ENCODE measurements around the gene VAMP4.
A peak's percentile ranks its signal among the peaks of the same experiment; 100 is the strongest.

VAMP4 gene

GRCh38 chr1:171683870-171684269 lies 58.0 kb downstream of the VAMP4 start:
- Histone ChIP-seq H3K27ac (ENCODE audit: insufficient read depth in 1 of 2, low read depth in 1 of 2, low read length in 2 of 2, poor library complexity in 1 of 2, severe bottlenecking in 2 of 2) (no peak overlapping the region), H3K36me3 (ENCODE audit: control insufficient read depth in 4 of 4, insufficient read depth in 4 of 4, low read length in 3 of 4) (no peaks in the 10 kb centered on the region), H3K9me3 (ENCODE audit: control extremely low read depth in 1 of 5, control insufficient read depth in 4 of 5, insufficient read depth in 2 of 5, low read depth in 1 of 5, low read length in 4 of 5) (no peaks in the 10 kb centered on the region), H3K4me1 (ENCODE audit: control extremely low read depth in 1 of 4, control insufficient read depth in 4 of 4, insufficient read depth in 4 of 4, low read length in 3 of 4) (peaks cover 0 to 4% (median 1%) of the 10 kb centered on the region in 4 experiments), H3K4me3 (ENCODE audit: control insufficient read depth in 1 of 7, extremely low read depth in 1 of 7, insufficient read depth in 4 of 7, low read depth in 2 of 7, low read length in 6 of 7) (no peak overlapping the region), H3K27me3 (replicated peaks in 2 of 5; ENCODE audit: control insufficient read depth in 4 of 5, insufficient read depth in 5 of 5, low read length in 4 of 5) (no peaks in the 10 kb centered on the region)
- POLR2A ChIA-PET: no interaction called here
- 31% methylated on average over 5 of the region's 8 CpGs for WGBS (ENCODE audit: insufficient coverage)
- CTCF ChIA-PET: interaction anchor here (1.3 kb wide), 1 partner anchor 39 kb away, joined by 4 read pairs; no protein-coding TSS in a partner anchor
- peak; percentile 41 to 80 (median 56) for DNase-seq

DNA sequence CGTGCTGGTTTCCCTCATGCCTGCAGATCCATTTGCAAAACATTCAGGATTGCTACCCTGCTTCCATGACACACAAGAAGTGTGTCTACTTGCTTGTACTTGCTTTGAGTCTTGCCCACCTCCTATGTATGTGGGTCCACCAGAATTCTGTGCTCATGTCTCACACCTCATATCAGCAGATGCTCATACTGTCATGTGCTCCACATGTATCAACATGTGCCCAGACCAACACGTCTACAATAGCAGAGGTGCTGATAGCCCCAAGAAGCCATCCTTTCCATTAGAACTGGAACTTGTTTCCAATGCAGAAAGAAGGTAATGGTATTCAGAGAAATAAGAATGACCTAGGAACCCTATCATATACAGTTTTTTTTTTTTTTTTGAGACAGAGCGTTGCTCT lies 61.5 kb downstream of the VAMP4 start:
- DNase-seq: no peak
- Histone ChIP-seq H3K4me1 (ENCODE audit: control extremely low read depth in 1 of 4, control insufficient read depth in 4 of 4, insufficient read depth in 4 of 4, low read length in 3 of 4) (peaks cover 0 to 4% (median 1%) of the 10 kb centered on the region in 4 experiments), H3K27me3 (replicated peaks in 2 of 5; ENCODE audit: control insufficient read depth in 4 of 5, insufficient read depth in 5 of 5, low read length in 4 of 5) (no peaks in the 10 kb centered on the region), H3K4me3 (ENCODE audit: control insufficient read depth in 1 of 7, extremely low read depth in 1 of 7, insufficient read depth in 4 of 7, low read depth in 2 of 7, low read length in 6 of 7) (no peak overlapping the region), H3K27ac (ENCODE audit: insufficient read depth in 1 of 2, low read depth in 1 of 2, low read length in 2 of 2, poor library complexity in 1 of 2, severe bottlenecking in 2 of 2) (no peak overlapping the region), H3K9me3 (ENCODE audit: control extremely low read depth in 1 of 5, control insufficient read depth in 4 of 5, insufficient read depth in 2 of 5, low read depth in 1 of 5, low read length in 4 of 5) (no peaks in the 10 kb centered on the region), H3K36me3 (ENCODE audit: control insufficient read depth in 4 of 4, insufficient read depth in 4 of 4, low read length in 3 of 4) (no peaks in the 10 kb centered on the region)
- CTCF ChIA-PET: no interaction called here
- WGBS (ENCODE audit: insufficient coverage): 100% methylated on average over 2 of the region's 3 CpGs
- POLR2A ChIA-PET: no interaction called here

- WGBS (ENCODE audit: insufficient coverage): no CpG with 5 or more reads among the region's 2 CpGs
- no peaks in the 10 kb centered on the region for H3K36me3 ChIP-seq (ENCODE audit: control insufficient read depth in 4 of 4, insufficient read depth in 4 of 4, low read length in 3 of 4)
- DNase-seq: no peak
- no peaks in the 10 kb centered on the region for H3K9me3 ChIP-seq (ENCODE audit: control extremely low read depth in 1 of 5, control insufficient read depth in 4 of 5, insufficient read depth in 2 of 5, low read depth in 1 of 5, low read length in 4 of 5)
- H3K4me3 ChIP-seq (ENCODE audit: control insufficient read depth in 1 of 7, extremely low read depth in 1 of 7, insufficient read depth in 4 of 7, low read depth in 2 of 7, low read length in 6 of 7): no peak overlapping the region
- H3K4me1 ChIP-seq (ENCODE audit: control extremely low read depth in 1 of 4, control insufficient read depth in 4 of 4, insufficient read depth in 4 of 4, low read length in 3 of 4): no peaks in the 10 kb centered on the region
- no peaks in the 10 kb centered on the region for H3K27me3 ChIP-seq (replicated peaks in 2 of 5; ENCODE audit: control insufficient read depth in 4 of 5, insufficient read depth in 5 of 5, low read length in 4 of 5)
- POLR2A ChIA-PET: no interaction called here
- no peak overlapping the region for H3K27ac ChIP-seq (ENCODE audit: insufficient read depth in 1 of 2, low read depth in 1 of 2, low read length in 2 of 2, poor library complexity in 1 of 2, severe bottlenecking in 2 of 2)
- CTCF ChIA-PET: no interaction called here
These were observed 65.0 kb downstream of the VAMP4 start for GRCh38 chr1:171676823-171677222.

GRCh38 chr1:171674431-171675405 lies 67.1 kb downstream of the VAMP4 start:
- POLR2A ChIA-PET: no interaction called here
- Histone ChIP-seq H3K9me3 (ENCODE audit: control extremely low read depth in 1 of 5, control insufficient read depth in 4 of 5, insufficient read depth in 2 of 5, low read depth in 1 of 5, low read length in 4 of 5) (no peaks in the 10 kb centered on the region), H3K36me3 (ENCODE audit: control insufficient read depth in 4 of 4, insufficient read depth in 4 of 4, low read length in 3 of 4) (no peaks in the 10 kb centered on the region), H3K4me1 (ENCODE audit: control extremely low read depth in 1 of 4, control insufficient read depth in 4 of 4, insufficient read depth in 4 of 4, low read length in 3 of 4) (no peaks in the 10 kb centered on the region), H3K27me3 (replicated peaks in 2 of 5; ENCODE audit: control insufficient read depth in 4 of 5, insufficient read depth in 5 of 5, low read length in 4 of 5) (no peaks in the 10 kb centered on the region), H3K4me3 (ENCODE audit: control insufficient read depth in 1 of 7, extremely low read depth in 1 of 7, insufficient read depth in 4 of 7, low read depth in 2 of 7, low read length in 6 of 7) (no peak overlapping the region), H3K27ac (ENCODE audit: insufficient read depth in 1 of 2, low read depth in 1 of 2, low read length in 2 of 2, poor library complexity in 1 of 2, severe bottlenecking in 2 of 2) (no peak overlapping the region)
- DNase-seq: no peak
- CTCF ChIA-PET: interaction anchor here (1.0 kb wide), 1 partner anchor 19 kb away, joined by 3 read pairs; no protein-coding TSS in a partner anchor
- 92% methylated on average over 2 of the region's 3 CpGs for WGBS (ENCODE audit: insufficient coverage)

- Histone ChIP-seq H3K9me3 (ENCODE audit: control extremely low read depth in 1 of 5, control insufficient read depth in 4 of 5, insufficient read depth in 2 of 5, low read depth in 1 of 5, low read length in 4 of 5) (no peaks in the 10 kb centered on the region), H3K27me3 (replicated peaks in 2 of 5; ENCODE audit: control insufficient read depth in 4 of 5, insufficient read depth in 5 of 5, low read length in 4 of 5) (no peaks in the 10 kb centered on the region), H3K36me3 (ENCODE audit: control insufficient read depth in 4 of 4, insufficient read depth in 4 of 4, low read length in 3 of 4) (no peaks in the 10 kb centered on the region), H3K4me1 (ENCODE audit: control extremely low read depth in 1 of 4, control insufficient read depth in 4 of 4, insufficient read depth in 4 of 4, low read length in 3 of 4) (no peaks in the 10 kb centered on the region), H3K27ac (ENCODE audit: insufficient read depth in 1 of 2, low read depth in 1 of 2, low read length in 2 of 2, poor library complexity in 1 of 2, severe bottlenecking in 2 of 2) (no peak overlapping the region), H3K4me3 (ENCODE audit: control insufficient read depth in 1 of 7, extremely low read depth in 1 of 7, insufficient read depth in 4 of 7, low read depth in 2 of 7, low read length in 6 of 7) (no peak overlapping the region)
- ChIA-PET POLR2A (no interaction called here), CTCF (no interaction called here)
- DNase-seq: no peak
- 98% methylated on average over 28 of the region's 28 CpGs for WGBS (ENCODE audit: insufficient coverage)
These were observed 71.1 kb downstream of the VAMP4 start for GRCh38 chr1:171670739-171671138.

DNA sequence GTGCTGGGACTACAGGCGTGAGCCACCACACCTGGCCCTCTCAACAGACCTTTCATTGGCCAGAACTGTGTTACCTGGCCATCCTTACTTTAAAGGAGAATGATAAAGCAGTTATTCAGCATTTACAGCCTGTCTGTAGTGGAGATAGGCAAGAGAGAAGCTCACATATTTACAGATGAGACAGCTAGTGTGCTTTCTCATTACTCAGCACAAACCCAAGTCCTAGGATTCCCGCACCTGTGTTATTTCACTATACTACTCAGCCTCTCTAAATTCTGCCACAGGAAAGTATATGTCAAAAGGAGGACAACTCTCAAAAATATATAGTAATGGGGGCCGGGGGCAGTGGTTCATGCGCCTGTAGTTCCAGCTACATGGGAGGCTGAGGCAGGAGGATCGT lies 73.5 kb downstream of the VAMP4 start:
- H3K9me3 ChIP-seq (ENCODE audit: control extremely low read depth in 1 of 5, control insufficient read depth in 4 of 5, insufficient read depth in 2 of 5, low read depth in 1 of 5, low read length in 4 of 5): no peaks in the 10 kb centered on the region
- peaks cover 0 to 15% (median 5%) of the 10 kb centered on the region in 4 experiments for H3K4me1 ChIP-seq (ENCODE audit: control extremely low read depth in 1 of 4, control insufficient read depth in 4 of 4, insufficient read depth in 4 of 4, low read length in 3 of 4)
- H3K27me3 ChIP-seq (replicated peaks in 2 of 5; ENCODE audit: control insufficient read depth in 4 of 5, insufficient read depth in 5 of 5, low read length in 4 of 5): no peaks in the 10 kb centered on the region
- ChIA-PET POLR2A (no interaction called here), CTCF (interaction anchor here (0.8 to 1.3 kb wide), 3 partner anchors 12 to 48 kb away, joined by 3 to 4 read pairs (median 4); no protein-coding TSS in a partner anchor)
- WGBS (ENCODE audit: insufficient coverage): 100% methylated on average over 1 of the region's 5 CpGs
- H3K4me3 ChIP-seq (ENCODE audit: control insufficient read depth in 1 of 7, extremely low read depth in 1 of 7, insufficient read depth in 4 of 7, low read depth in 2 of 7, low read length in 6 of 7): no peak overlapping the region
- no peak overlapping the region for H3K27ac ChIP-seq (ENCODE audit: insufficient read depth in 1 of 2, low read depth in 1 of 2, low read length in 2 of 2, poor library complexity in 1 of 2, severe bottlenecking in 2 of 2)
- no peaks in the 10 kb centered on the region for H3K36me3 ChIP-seq (ENCODE audit: control insufficient read depth in 4 of 4, insufficient read depth in 4 of 4, low read length in 3 of 4)
- no peak for DNase-seq

GRCh38 chr1:171666114-171666769 lies 75.6 kb downstream of the VAMP4 start:
- H3K27me3 ChIP-seq (replicated peaks in 2 of 5; ENCODE audit: control insufficient read depth in 4 of 5, insufficient read depth in 5 of 5, low read length in 4 of 5): no peaks in the 10 kb centered on the region
- ChIA-PET POLR2A (no interaction called here), CTCF (interaction anchor here (1.3 to 1.5 kb wide), 2 partner anchors 16 to 84 kb away, joined by 3 read pairs; no protein-coding TSS in a partner anchor)
- WGBS (ENCODE audit: insufficient coverage): 100% methylated on average over 2 of the region's 4 CpGs
- no peak overlapping the region for H3K27ac ChIP-seq (ENCODE audit: insufficient read depth in 1 of 2, low read depth in 1 of 2, low read length in 2 of 2, poor library complexity in 1 of 2, severe bottlenecking in 2 of 2)
- H3K4me1 ChIP-seq (ENCODE audit: control extremely low read depth in 1 of 4, control insufficient read depth in 4 of 4, insufficient read depth in 4 of 4, low read length in 3 of 4): peaks cover 0 to 15% (median 5%) of the 10 kb centered on the region in 4 experiments
- no peaks in the 10 kb centered on the region for H3K9me3 ChIP-seq (ENCODE audit: control extremely low read depth in 1 of 5, control insufficient read depth in 4 of 5, insufficient read depth in 2 of 5, low read depth in 1 of 5, low read length in 4 of 5)
- H3K4me3 ChIP-seq (ENCODE audit: control insufficient read depth in 1 of 7, extremely low read depth in 1 of 7, insufficient read depth in 4 of 7, low read depth in 2 of 7, low read length in 6 of 7): no peak overlapping the region
- DNase-seq: no peak
- H3K36me3 ChIP-seq (ENCODE audit: control insufficient read depth in 4 of 4, insufficient read depth in 4 of 4, low read length in 3 of 4): no peaks in the 10 kb centered on the region
